Endothelial cell (in vitro differentiated cells): Measurements from ENCODE around the gene FANCE. TPM values are rescaled to one million over a fixed set of nuclear protein-coding genes. Genes with fewer than 3 reads are reported as not detected.
A peak's percentile ranks its signal among the peaks of the same experiment; 100 is the strongest.

Experiments used
- DNase-seq: peaks from one replicate; pipeline ENCODE4 v3.0.0; 2021; ENCODE audit warnings: low spot score
- H3K27ac Mint-ChIP-seq: one replicate; pipeline ENCODE4 v1.8.0; 2021; ENCODE audit warnings: mixed read lengths, inconsistent platforms; ENCODE audit not compliant: unreplicated experiment
- H3K27me3 Mint-ChIP-seq: one replicate; pipeline ENCODE4 v1.8.0; 2021; ENCODE audit warnings: mild to moderate bottlenecking, moderate library complexity, mixed read lengths, inconsistent platforms; ENCODE audit not compliant: unreplicated experiment
- H3K36me3 Mint-ChIP-seq: one replicate; pipeline ENCODE4 v1.8.0; 2021; ENCODE audit warnings: mild to moderate bottlenecking, low read depth, mixed read lengths, inconsistent platforms; ENCODE audit not compliant: unreplicated experiment
- H3K4me1 Mint-ChIP-seq: one replicate; pipeline ENCODE4 v1.8.0; 2021; ENCODE audit warnings: mild to moderate bottlenecking, mixed read lengths, inconsistent platforms; ENCODE audit not compliant: unreplicated experiment
- H3K4me3 Mint-ChIP-seq: one replicate; pipeline ENCODE4 v1.8.0; 2021; ENCODE audit warnings: mild to moderate bottlenecking, mixed read lengths, inconsistent platforms; ENCODE audit not compliant: unreplicated experiment
- H3K9me3 Mint-ChIP-seq: one replicate; pipeline ENCODE4 v1.8.0; 2021; ENCODE audit warnings: mixed read lengths, inconsistent platforms; ENCODE audit not compliant: unreplicated experiment
- total RNA-seq: library from RNA; stranded (reverse); fragmentation: NEBNext Ultra II Directional; extraction: Animal tissue kit (Norgen Biotek cat#: 25700); gene quantifications from one replicate; pipeline ENCODE4 v1.2.1, GENCODE V29; 2021; ENCODE audit not compliant: unreplicated experiment
- TF ChIP-seq, protein P1 (sequence below): fragments of 200-600 bp; sonication (generic); IDR thresholded peaks from one replicate; pipeline ENCODE4 v1.5.0; 2021; ENCODE audit warnings: antibody characterized with exemption; ENCODE audit not compliant: unreplicated experiment

The FANCE gene
- total RNA-seq, 1 donor from 2014 or later, result 21.8 TPM

DNA sequence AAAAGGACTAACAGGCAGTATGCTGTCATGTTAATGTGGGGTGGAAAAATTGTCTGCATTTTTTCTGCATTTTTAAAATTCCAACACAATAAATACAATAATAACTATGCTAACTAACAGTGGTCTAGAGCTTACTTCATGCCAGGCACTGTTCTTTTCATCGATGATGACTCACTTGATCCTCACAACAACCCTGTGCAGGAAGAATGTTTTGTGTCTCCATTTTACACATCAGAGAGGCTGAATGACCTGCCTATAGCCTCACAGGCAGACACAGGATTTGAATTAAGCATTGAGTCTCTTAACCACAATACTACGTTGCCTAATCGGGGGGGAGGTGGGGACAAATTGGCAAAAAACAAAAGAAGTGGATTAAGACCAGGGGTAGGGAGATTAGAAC, 26.9 kb upstream of the FANCE start:
- Mint-ChIP-seq H3K27me3 (peaks cover 6% of the 10 kb centered on the region), H3K9me3 (peaks cover 3% of the 10 kb centered on the region), H3K4me3 (peak overlapping the region; percentile 42), H3K36me3 (peaks cover 35% of the 10 kb centered on the region), H3K27ac (peak overlapping the region; percentile 36), H3K4me1 (peaks cover 24% of the 10 kb centered on the region)
- DNase-seq, result no peak
- TF ChIP-seq, protein P1, sequence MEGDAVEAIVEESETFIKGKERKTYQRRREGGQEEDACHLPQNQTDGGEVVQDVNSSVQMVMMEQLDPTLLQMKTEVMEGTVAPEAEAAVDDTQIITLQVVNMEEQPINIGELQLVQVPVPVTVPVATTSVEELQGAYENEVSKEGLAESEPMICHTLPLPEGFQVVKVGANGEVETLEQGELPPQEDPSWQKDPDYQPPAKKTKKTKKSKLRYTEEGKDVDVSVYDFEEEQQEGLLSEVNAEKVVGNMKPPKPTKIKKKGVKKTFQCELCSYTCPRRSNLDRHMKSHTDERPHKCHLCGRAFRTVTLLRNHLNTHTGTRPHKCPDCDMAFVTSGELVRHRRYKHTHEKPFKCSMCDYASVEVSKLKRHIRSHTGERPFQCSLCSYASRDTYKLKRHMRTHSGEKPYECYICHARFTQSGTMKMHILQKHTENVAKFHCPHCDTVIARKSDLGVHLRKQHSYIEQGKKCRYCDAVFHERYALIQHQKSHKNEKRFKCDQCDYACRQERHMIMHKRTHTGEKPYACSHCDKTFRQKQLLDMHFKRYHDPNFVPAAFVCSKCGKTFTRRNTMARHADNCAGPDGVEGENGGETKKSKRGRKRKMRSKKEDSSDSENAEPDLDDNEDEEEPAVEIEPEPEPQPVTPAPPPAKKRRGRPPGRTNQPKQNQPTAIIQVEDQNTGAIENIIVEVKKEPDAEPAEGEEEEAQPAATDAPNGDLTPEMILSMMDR, result no peak

DNA sequence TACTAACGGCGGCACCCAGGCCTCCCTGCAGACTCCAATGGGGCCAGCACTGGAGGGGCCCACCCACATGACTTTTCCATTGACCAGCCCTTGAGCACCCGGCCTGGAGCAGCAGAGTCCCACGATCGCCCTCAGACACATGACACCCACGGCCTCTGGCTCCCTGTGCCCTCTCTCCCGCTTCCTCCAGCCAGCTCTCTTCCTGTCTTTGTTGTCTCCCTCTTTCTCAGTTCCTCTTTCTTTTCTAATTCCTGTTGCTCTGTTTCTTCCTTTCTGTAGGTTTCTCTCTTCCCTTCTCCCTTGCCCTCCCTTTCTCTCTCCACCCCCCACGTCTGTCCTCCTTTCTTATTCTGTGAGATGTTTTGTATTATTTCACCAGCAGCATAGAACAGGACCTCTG, 26.1 kb upstream of the FANCE start:
- peaks cover 4% of the 10 kb centered on the region for H3K27me3 Mint-ChIP-seq
- TF ChIP-seq, protein P1, result no peak
- H3K9me3 Mint-ChIP-seq, result peaks cover 3% of the 10 kb centered on the region
- H3K4me3 Mint-ChIP-seq, result peak overlapping the region; percentile 72
- H3K4me1 Mint-ChIP-seq, result peaks cover 24% of the 10 kb centered on the region
- H3K27ac Mint-ChIP-seq, result peak overlapping the region; percentile 77
- DNase-seq, result no peak
- peaks cover 32% of the 10 kb centered on the region for H3K36me3 Mint-ChIP-seq

DNA sequence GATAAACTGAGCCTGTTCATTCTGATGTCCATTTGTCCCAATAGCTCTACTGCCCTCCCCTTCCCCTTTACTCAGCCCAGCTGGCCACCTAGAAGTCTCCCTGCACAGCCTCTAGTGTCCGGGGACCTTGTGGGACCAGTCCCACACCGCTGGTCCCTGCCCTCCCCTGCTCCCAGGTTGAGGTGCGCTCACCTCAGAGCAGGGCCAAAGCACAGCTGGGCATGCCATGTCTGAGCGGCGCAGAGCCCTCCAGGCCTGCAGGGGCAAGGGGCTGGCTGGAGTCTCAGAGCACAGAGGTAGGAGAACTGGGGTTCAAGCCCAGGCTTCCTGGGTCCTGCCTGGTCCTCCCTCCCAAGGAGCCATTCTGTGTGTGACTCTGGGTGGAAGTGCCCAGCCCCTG, 24.7 kb upstream of the FANCE start:
- Mint-ChIP-seq H3K4me1 (peaks cover 24% of the 10 kb centered on the region), H3K4me3 (no peak overlapping the region), H3K27me3 (peaks cover 4% of the 10 kb centered on the region), H3K9me3 (peaks cover 3% of the 10 kb centered on the region), H3K27ac (no peak overlapping the region), H3K36me3 (peaks cover 31% of the 10 kb centered on the region)
- DNase-seq, result no peak
- TF ChIP-seq, protein P1, result no peak

DNA sequence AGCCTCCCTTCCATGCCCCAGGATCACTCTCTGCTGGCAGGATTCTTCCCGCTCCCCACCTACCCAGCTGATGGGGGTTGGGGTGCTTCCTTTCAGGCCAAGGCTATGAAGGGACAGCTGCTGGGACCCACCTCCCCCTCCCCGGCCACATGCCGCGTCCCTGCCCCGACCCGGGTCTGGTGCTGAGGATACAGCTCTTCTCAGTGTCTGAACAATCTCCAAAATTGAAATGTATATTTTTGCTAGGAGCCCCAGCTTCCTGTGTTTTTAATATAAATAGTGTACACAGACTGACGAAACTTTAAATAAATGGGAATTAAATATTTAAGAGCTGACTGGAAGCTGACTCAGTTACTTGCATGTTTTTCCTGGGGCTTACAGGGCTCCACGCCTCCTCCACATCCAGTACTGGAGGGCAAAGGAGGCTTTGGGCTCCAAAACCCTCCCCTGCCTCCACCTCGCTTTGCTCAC, 24.3 kb upstream of the FANCE start:
- no peak for DNase-seq
- Mint-ChIP-seq H3K4me3 (peak overlapping the region; percentile 31), H3K4me1 (peaks cover 24% of the 10 kb centered on the region), H3K9me3 (peaks cover 3% of the 10 kb centered on the region), H3K27ac (no peak overlapping the region), H3K27me3 (peaks cover 4% of the 10 kb centered on the region), H3K36me3 (peaks cover 28% of the 10 kb centered on the region)
- TF ChIP-seq, protein P1, result no peak

DNA sequence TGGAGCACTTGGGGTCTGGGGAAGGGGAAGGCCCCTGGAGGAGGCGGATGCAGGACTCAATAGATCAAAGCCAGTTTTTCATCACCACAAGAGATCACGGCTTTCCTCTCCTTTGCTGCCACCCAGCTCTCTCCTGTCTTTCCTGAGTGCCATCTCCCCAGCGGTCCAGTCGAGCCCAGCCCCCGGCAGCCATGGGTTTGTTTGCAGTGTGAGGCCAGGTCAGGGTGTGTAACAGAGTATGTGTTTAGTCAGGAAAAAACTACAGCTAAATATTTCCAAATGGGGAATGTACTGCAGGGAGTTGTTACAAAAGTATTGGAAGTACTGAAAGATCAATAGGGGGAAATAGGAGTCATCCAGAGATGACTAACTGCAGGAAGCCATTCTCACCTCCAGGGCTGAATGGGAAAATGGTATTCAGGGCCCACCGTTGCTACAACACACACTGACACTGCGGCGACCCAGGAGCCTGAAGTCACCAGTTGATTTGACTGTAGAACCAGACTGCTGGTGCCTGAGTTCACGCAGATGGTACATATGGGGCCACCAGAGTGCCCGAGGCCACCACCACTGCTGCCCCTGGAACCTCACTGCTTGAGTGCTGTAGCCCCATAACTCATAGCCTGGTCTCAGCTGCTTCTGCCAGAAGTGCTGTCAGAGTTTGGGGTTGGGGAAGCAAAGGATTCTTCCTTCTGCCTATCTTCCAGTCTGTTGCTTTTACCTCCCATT, 23.6 kb upstream of the FANCE start:
- peaks cover 28% of the 10 kb centered on the region for H3K36me3 Mint-ChIP-seq
- DNase-seq, result no peak
- H3K27me3 Mint-ChIP-seq, result peaks cover 4% of the 10 kb centered on the region
- no peak overlapping the region for H3K27ac Mint-ChIP-seq
- H3K4me3 Mint-ChIP-seq, result peak overlapping the region; percentile 66
- peaks cover 3% of the 10 kb centered on the region for H3K9me3 Mint-ChIP-seq
- H3K4me1 Mint-ChIP-seq, result peaks cover 24% of the 10 kb centered on the region
- TF ChIP-seq, protein P1, result no peak
